Activated naive CD4-positive, alpha-beta T cell treated with anti-CD3 and anti-CD28 coated beads for 36 hours (primary cell): Measurements from ENCODE around the gene SYNDIG1. TPM values are rescaled to one million over a fixed set of nuclear protein-coding genes. Genes with fewer than 3 reads are reported as not detected.

ENCODE experiments used
- CTCF ChIA-PET: fragments of 350-600 bp; sonication (Branson Sonifier 250); formaldehyde crosslinking; loops from one replicate; lab custom pipeline; 2021; ENCODE audit warnings: antibody characterized with exemption; lab: Charles Lee
- DNase-seq: peaks from one replicate; pipeline ENCODE4 v3.0.0-alpha.2; 2020
- H3K27ac Mint-ChIP-seq: one replicate; pipeline ENCODE4 v1.8.0; 2021; ENCODE audit warnings: mild to moderate bottlenecking, mixed read lengths
- H3K27me3 Mint-ChIP-seq: one replicate; pipeline ENCODE4 v1.8.0; 2021; ENCODE audit warnings: low read depth, mixed read lengths
- H3K36me3 Mint-ChIP-seq: one replicate; pipeline ENCODE4 v1.8.0; 2021; ENCODE audit warnings: low read depth, mixed read lengths
- H3K4me1 Mint-ChIP-seq: one replicate; pipeline ENCODE4 v1.8.0; 2021; ENCODE audit warnings: low read depth, mixed read lengths
- H3K4me3 Mint-ChIP-seq: one replicate; pipeline ENCODE4 v1.8.0; 2021; ENCODE audit warnings: mild to moderate bottlenecking, moderate library complexity, mixed read lengths
- H3K9me3 Mint-ChIP-seq: one replicate; pipeline ENCODE4 v1.8.0; 2021; ENCODE audit warnings: mixed read lengths
- intact Hi-C: fragments of 100-400 bp; cut with micrococcal nuclease; formaldehyde crosslinking; loops from one replicate; pipeline ENCODE4 v1.15.1; 2023
- total RNA-seq, 2 experiments: library from RNA; stranded (reverse); gene quantifications; one replicate each; pipeline ENCODE4 v1.2.3, GENCODE V29; 2021

Gene SYNDIG1
- total RNA-seq, 2 experiments from 2014 or later: not detected

DNA sequence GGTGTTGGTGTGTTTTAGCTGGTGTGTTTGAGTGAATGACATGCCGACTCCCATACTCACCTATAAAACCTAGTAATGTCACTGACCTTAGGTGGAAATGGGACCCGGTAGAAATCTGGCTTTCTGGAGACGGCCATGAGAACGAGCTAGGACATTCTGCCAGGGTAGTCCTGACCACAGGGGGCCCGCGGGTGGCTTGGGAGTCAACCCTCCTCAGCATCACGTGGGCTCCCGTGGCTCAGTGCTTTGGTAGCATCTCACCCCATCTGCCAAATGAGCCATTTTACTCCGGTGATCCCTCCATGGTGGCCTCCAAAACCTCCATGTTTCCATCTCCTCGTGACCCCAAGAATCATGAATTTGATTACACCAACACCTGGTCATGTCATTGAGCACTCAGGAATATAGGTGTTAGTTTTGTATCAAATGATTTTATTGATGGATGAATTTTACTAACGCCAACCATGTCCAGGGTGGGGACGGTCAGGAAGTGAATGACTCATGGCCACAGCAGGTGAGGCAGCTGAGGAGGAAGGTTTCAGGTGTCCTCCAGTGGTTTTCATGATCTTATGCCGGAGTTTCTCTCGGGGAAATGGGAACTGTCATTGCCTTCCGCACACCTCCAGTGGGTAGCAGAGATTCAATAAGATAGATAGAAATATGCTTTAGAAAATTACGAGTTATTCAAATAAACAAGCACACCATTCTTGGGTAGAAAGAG, 195.0 kb downstream of the SYNDIG1 start:
- H3K27me3 Mint-ChIP-seq: no peaks in the 10 kb centered on the region
- no peak overlapping the region for H3K4me3 Mint-ChIP-seq
- intact Hi-C loops: no loop called here
- CTCF ChIA-PET: no interaction called here
- H3K9me3 Mint-ChIP-seq: no peaks in the 10 kb centered on the region
- no peak for DNase-seq
- H3K36me3 Mint-ChIP-seq: no peaks in the 10 kb centered on the region
- no peaks in the 10 kb centered on the region for H3K4me1 Mint-ChIP-seq
- no peak overlapping the region for H3K27ac Mint-ChIP-seq

- intact Hi-C loops: no loop called here
- Mint-ChIP-seq H3K4me3 (no peak overlapping the region), H3K9me3 (no peaks in the 10 kb centered on the region), H3K27ac (no peak overlapping the region), H3K27me3 (no peaks in the 10 kb centered on the region), H3K4me1 (no peaks in the 10 kb centered on the region), H3K36me3 (no peaks in the 10 kb centered on the region)
- CTCF ChIA-PET: no interaction called here
- DNase-seq: no peak
These were observed 195.8 kb downstream of the SYNDIG1 start for GRCh38 chr20:24665196-24665595.

- H3K4me1 Mint-ChIP-seq: no peaks in the 10 kb centered on the region
- intact Hi-C loops: no loop called here
- CTCF ChIA-PET: no interaction called here
These were observed 196.3 kb downstream of the SYNDIG1 start for GRCh38 chr20:24665741-24666191.

GRCh38 chr20:24667689-24668383, 198.4 kb downstream of the SYNDIG1 start:
- Mint-ChIP-seq H3K36me3 (no peaks in the 10 kb centered on the region), H3K27me3 (no peaks in the 10 kb centered on the region), H3K27ac (no peak overlapping the region), H3K9me3 (no peaks in the 10 kb centered on the region), H3K4me3 (no peak overlapping the region), H3K4me1 (no peaks in the 10 kb centered on the region)
- CTCF ChIA-PET: no interaction called here
- DNase-seq: no peak
- intact Hi-C loops: no loop called here

More at GRCh38 chr20:24665741-24666191, 196.3 kb downstream of the SYNDIG1 start:
- no peaks in the 10 kb centered on the region for H3K36me3 Mint-ChIP-seq
- no peak overlapping the region for H3K27ac Mint-ChIP-seq
- DNase-seq: no peak
- H3K27me3 Mint-ChIP-seq: no peaks in the 10 kb centered on the region
- H3K4me3 Mint-ChIP-seq: no peak overlapping the region
- no peaks in the 10 kb centered on the region for H3K9me3 Mint-ChIP-seq

GRCh38 chr20:24668384-24668702, 198.9 kb downstream of the SYNDIG1 start:
- no peaks in the 10 kb centered on the region for H3K36me3 Mint-ChIP-seq
- no peaks in the 10 kb centered on the region for H3K4me1 Mint-ChIP-seq
- no peak for DNase-seq
- no peak overlapping the region for H3K4me3 Mint-ChIP-seq
- intact Hi-C loops: no loop called here
- no peak overlapping the region for H3K27ac Mint-ChIP-seq
- no peaks in the 10 kb centered on the region for H3K27me3 Mint-ChIP-seq
- CTCF ChIA-PET: no interaction called here
- H3K9me3 Mint-ChIP-seq: no peaks in the 10 kb centered on the region

DNA sequence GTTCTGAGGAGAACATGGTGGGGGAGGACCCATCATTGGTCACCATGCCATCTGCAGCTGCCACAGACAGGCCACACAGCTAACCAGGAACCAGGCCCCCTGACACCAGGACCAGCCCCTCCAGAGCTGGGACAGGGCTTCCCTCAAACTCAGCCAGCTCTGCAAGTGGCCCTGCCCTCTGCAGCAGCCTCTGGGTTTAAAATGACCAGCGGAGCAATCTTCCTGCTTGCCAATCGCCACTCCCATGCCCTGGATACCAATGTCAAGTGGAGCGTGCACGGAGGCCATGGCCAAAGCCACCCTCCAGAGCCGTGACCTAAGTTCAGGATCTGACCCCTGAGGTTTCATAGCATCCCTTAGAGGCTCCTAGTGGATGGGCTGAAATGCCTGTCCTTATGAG, 199.4 kb downstream of the SYNDIG1 start:
- DNase-seq: no peak
- H3K27me3 Mint-ChIP-seq: no peaks in the 10 kb centered on the region
- no peaks in the 10 kb centered on the region for H3K36me3 Mint-ChIP-seq
- CTCF ChIA-PET: no interaction called here
- no peak overlapping the region for H3K4me3 Mint-ChIP-seq
- H3K27ac Mint-ChIP-seq: no peak overlapping the region
- intact Hi-C loops: no loop called here
- no peaks in the 10 kb centered on the region for H3K4me1 Mint-ChIP-seq
- no peaks in the 10 kb centered on the region for H3K9me3 Mint-ChIP-seq

DNA sequence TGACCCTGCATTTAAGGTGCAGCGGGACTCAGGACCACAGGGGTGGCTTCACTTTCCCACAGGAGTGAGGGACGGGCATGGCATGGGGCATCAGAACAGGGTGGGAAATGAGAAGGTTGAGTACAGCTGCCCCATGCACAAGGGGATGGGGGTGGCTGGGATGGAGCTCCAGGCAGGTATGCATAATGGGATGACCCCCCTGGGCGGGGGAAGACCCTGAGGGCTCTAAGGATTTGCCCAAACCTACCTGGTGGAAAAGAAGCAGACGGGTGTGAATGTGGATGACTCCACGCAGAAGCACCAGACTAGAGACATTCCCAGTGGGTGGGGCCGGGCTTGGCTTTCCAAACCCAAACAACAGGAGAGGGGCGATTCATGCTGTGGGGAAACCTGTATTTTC, 200.3 kb downstream of the SYNDIG1 start:
- intact Hi-C loops: no loop called here
- DNase-seq: no peak
- CTCF ChIA-PET: no interaction called here
- H3K36me3 Mint-ChIP-seq: no peaks in the 10 kb centered on the region
- H3K27ac Mint-ChIP-seq: no peak overlapping the region
- H3K4me3 Mint-ChIP-seq: no peak overlapping the region
- no peaks in the 10 kb centered on the region for H3K27me3 Mint-ChIP-seq
- H3K4me1 Mint-ChIP-seq: no peaks in the 10 kb centered on the region
- no peaks in the 10 kb centered on the region for H3K9me3 Mint-ChIP-seq

DNA sequence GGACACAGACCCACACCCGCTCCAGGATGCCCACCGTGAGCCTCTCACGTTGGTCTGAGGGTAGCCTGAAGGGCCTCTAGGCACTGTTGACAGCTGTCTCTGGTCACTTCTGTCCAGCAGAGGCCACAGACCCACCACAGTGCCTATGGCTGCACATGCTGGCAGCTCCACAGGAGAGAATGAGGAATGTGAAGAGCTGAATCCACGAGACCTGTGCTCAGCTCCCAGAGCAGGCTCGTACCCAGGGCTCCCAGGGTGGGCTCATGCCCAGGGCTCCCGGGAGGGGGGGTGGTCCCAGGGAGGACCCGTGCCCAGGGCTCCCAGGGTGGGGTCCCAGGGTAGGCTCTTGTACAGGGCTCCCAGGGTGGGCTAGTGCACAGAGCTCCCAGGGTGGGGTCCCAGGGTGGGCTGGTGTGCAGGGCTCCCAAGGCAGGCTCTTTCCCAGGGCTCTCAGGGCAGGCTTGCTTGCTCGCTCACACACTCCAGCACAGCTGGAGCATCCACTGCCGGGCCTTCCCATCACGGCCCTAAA, 201.0 kb downstream of the SYNDIG1 start:
- no peaks in the 10 kb centered on the region for H3K4me1 Mint-ChIP-seq
- H3K27me3 Mint-ChIP-seq: no peaks in the 10 kb centered on the region
- H3K27ac Mint-ChIP-seq: no peak overlapping the region
- intact Hi-C loops: no loop called here
- no peaks in the 10 kb centered on the region for H3K36me3 Mint-ChIP-seq
- H3K4me3 Mint-ChIP-seq: no peak overlapping the region
- CTCF ChIA-PET: no interaction called here
- no peaks in the 10 kb centered on the region for H3K9me3 Mint-ChIP-seq
- DNase-seq: no peak

DNA sequence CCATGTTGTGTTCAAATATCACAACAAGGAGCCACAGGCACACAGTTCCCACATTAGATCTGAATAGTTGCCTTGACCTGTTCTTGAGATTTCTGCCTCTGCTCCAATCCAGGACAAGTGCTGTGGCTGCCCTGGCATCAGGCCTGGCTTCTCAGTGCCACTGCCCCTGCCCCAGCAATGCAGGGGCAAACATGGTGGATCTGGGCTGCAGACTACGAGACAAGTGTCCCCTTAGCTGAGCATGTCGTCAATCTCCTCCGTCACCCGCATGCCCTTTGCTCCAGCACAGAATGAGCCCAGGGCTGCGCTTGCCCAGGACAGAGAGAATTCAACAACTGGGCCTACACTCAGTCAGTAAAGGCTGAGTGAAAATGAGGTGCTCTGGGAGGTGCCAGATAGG, 201.6 kb downstream of the SYNDIG1 start:
- H3K27me3 Mint-ChIP-seq: no peaks in the 10 kb centered on the region
- intact Hi-C loops: no loop called here
- no peak overlapping the region for H3K27ac Mint-ChIP-seq
- H3K4me3 Mint-ChIP-seq: no peak overlapping the region
- CTCF ChIA-PET: no interaction called here
- H3K36me3 Mint-ChIP-seq: no peaks in the 10 kb centered on the region
- no peaks in the 10 kb centered on the region for H3K4me1 Mint-ChIP-seq
- H3K9me3 Mint-ChIP-seq: no peaks in the 10 kb centered on the region
- no peak for DNase-seq

DNA sequence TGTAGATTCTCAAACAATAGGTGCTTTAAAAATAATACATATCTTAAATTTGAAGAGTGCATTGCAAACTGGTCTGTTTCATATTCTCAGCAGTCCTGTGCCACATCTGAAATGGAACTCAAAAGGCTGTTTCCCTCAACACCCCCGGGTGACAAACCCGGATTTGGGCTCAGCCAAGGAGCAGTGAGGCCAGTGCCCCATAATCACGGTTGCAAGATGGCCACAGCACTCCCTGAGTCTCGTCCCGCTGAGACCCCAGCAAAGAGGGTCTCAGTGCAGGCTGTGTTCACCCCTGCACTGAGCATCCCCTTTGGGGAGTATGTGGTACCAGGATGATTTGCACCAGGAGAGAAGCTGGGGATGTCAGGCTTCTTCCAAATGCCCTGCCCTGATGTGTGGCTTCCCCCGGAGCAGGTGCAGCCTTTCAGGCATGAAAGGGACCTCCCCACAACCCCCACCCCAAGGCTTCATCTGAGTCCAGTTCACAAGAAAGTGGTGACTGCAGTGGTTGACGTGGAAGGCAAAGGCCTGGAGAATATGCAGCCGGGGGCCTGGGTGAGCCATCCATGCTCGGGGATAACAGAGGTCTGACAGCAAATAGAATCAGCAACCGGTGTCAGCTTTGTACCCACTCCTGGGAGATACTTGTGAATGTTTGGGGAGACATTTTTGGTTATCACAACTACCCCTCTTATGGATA, 202.9 kb downstream of the SYNDIG1 start:
- Mint-ChIP-seq H3K4me3 (no peak overlapping the region), H3K27ac (no peak overlapping the region), H3K36me3 (no peaks in the 10 kb centered on the region), H3K27me3 (no peaks in the 10 kb centered on the region), H3K4me1 (no peaks in the 10 kb centered on the region), H3K9me3 (no peaks in the 10 kb centered on the region)
- no peak for DNase-seq
- intact Hi-C loops: no loop called here
- CTCF ChIA-PET: no interaction called here

GRCh38 chr20:24672886-24673677, 203.7 kb downstream of the SYNDIG1 start:
- CTCF ChIA-PET: no interaction called here
- intact Hi-C loops: no loop called here
- Mint-ChIP-seq H3K36me3 (no peaks in the 10 kb centered on the region), H3K27me3 (no peaks in the 10 kb centered on the region), H3K27ac (no peak overlapping the region), H3K4me3 (no peak overlapping the region), H3K4me1 (no peaks in the 10 kb centered on the region), H3K9me3 (no peaks in the 10 kb centered on the region)
- DNase-seq: no peak
